Measurements from ENCODE around the gene POLK.

The POLK gene

DNA sequence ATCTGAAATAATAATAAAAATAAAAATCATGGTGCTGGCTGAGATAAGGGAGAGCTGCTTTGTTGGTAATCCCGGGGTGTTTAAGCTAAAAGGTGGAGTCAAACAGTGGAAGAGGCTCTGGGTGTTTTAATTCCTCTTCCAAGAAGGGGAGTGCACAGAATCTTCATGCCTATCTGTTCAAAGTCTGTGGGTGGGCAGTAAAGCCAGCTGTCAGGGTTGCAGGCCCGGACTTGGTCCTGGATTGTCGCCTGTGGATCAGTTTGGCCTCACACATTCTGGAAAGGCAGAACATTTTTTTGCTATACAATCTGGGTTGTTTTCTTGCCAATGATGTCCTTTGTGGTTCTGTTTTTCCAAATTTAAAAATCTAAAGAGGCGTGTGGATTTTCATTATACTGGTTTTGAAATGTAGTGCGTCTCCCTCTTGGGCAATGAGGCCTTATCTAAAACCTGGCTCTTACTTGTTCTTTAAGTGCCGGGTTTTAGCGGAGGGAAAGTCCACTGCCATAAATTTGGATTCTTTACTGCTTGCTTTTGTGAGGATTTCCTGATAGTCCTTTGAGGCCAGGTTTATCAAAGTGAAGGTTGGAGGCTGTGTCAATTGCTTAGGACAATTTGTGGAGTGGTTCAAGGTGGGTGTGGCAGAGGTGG, 105.4 kb downstream of the POLK start:
- H3K27ac Mint-ChIP-seq = no peak overlapping the region

DNA sequence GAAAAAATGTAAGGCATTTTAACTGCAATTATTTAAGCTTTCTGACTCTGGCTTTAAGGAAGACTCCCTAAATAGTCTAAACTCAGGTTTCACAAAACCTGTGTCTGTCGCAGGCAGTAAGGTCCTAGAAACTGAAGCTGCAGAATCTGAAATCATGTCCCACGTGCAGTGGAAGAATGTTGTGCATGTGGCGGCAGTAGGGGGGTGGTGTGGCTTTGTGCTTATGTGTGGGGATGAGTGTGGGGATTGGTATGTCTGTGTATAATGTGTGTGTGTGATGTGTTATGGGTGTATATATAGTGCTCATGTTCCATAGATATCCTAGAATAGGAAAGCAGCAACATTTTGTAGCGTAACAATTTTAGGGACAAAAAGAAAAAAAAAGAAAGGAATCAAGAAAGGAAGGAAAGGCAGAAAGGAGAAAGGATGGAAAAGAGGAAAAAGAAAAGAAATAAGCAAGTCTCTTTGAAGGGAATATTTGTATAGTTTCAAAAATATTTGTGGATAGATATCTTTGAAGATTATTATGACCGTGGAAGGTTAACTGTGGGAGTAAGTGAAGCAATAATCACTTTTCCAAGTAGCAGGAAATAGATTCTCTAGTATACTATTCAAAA, 106.2 kb downstream of the POLK start:
- H3K36me3 Mint-ChIP-seq (ENCODE audit: low read depth) = no peaks in the 10 kb centered on the region
- H3K27me3 Mint-ChIP-seq (ENCODE audit: low read depth) = no peaks in the 10 kb centered on the region
- H3K9me3 Mint-ChIP-seq = no peaks in the 10 kb centered on the region
- no peaks in the 10 kb centered on the region for H3K4me1 Mint-ChIP-seq (ENCODE audit: low read depth)
- H3K27ac Mint-ChIP-seq = no peak overlapping the region
- no peak overlapping the region for H3K4me3 Mint-ChIP-seq

More for the DNA sequence above, 105.4 kb downstream of the POLK start:
- Mint-ChIP-seq H3K36me3 (ENCODE audit: low read depth) (no peaks in the 10 kb centered on the region), H3K9me3 (no peaks in the 10 kb centered on the region), H3K4me3 (no peak overlapping the region), H3K4me1 (ENCODE audit: low read depth) (no peaks in the 10 kb centered on the region), H3K27me3 (ENCODE audit: low read depth) (no peaks in the 10 kb centered on the region)

- H3K27ac Mint-ChIP-seq = no peak overlapping the region
- no peaks in the 10 kb centered on the region for H3K27me3 Mint-ChIP-seq (ENCODE audit: low read depth)
- H3K9me3 Mint-ChIP-seq = no peaks in the 10 kb centered on the region
- H3K36me3 Mint-ChIP-seq (ENCODE audit: low read depth) = no peaks in the 10 kb centered on the region
- no peak overlapping the region for H3K4me3 Mint-ChIP-seq
- H3K4me1 Mint-ChIP-seq (ENCODE audit: low read depth) = no peaks in the 10 kb centered on the region
These were observed 108.7 kb downstream of the POLK start for GRCh38 chr5:75620184-75620959.

DNA sequence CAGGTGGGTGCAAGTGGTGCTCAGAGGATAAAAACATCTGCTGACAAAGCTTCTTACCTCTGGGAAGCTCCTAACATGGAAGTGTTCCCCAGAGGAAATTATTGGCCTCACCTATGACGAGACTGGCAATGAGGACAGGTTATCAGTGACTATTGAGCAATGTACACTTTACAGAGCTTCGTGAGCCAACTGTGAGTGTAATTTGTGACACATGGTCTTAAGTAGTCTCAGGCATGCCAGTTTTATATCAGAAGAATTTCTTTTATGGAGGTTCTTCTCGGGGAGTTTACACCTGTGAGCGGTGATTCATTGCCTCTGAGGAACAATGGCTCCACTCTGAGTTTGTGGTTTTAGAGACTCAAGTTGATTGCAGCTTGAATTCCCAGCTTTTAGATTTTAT, 110.9 kb downstream of the POLK start:
- Mint-ChIP-seq H3K9me3 (no peaks in the 10 kb centered on the region), H3K27ac (no peak overlapping the region), H3K36me3 (ENCODE audit: low read depth) (no peaks in the 10 kb centered on the region), H3K4me1 (ENCODE audit: low read depth) (no peaks in the 10 kb centered on the region), H3K27me3 (ENCODE audit: low read depth) (no peaks in the 10 kb centered on the region), H3K4me3 (no peak overlapping the region)

GRCh38 chr5:75623846-75624245, 112.2 kb downstream of the POLK start:
- Mint-ChIP-seq H3K36me3 (ENCODE audit: low read depth) (no peaks in the 10 kb centered on the region), H3K9me3 (no peaks in the 10 kb centered on the region), H3K27ac (no peak overlapping the region), H3K4me3 (no peak overlapping the region), H3K4me1 (ENCODE audit: low read depth) (no peaks in the 10 kb centered on the region), H3K27me3 (ENCODE audit: low read depth) (no peaks in the 10 kb centered on the region)

- H3K4me3 Mint-ChIP-seq = no peak overlapping the region
- H3K27ac Mint-ChIP-seq = no peak overlapping the region
- H3K27me3 Mint-ChIP-seq (ENCODE audit: low read depth) = no peaks in the 10 kb centered on the region
- no peaks in the 10 kb centered on the region for H3K36me3 Mint-ChIP-seq (ENCODE audit: low read depth)
- no peaks in the 10 kb centered on the region for H3K9me3 Mint-ChIP-seq
- H3K4me1 Mint-ChIP-seq (ENCODE audit: low read depth) = no peaks in the 10 kb centered on the region
These were observed 115.3 kb downstream of the POLK start for GRCh38 chr5:75626959-75627358.

DNA sequence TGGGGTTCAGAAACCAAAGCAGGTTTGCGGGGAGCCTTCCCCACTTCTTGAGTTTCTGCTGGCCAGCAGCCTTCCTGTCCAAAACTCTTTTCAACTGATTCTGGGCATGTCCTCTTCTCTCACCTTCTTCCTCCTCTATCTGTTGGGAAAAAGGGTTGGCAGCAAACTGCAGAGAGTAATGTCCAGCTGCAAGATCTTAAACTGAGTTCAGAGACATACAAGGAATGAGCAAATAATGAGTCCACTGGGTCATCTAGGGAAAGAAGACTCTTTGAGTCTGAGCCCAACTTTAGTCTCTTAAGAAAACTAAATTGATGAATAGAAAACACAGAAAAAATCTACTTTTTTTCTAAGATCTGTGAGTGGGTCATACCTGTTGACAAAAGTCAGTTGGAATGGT, 116.1 kb downstream of the POLK start:
- Mint-ChIP-seq H3K36me3 (ENCODE audit: low read depth) (no peaks in the 10 kb centered on the region), H3K4me3 (no peak overlapping the region), H3K9me3 (no peaks in the 10 kb centered on the region), H3K27ac (no peak overlapping the region), H3K4me1 (ENCODE audit: low read depth) (no peaks in the 10 kb centered on the region), H3K27me3 (ENCODE audit: low read depth) (no peaks in the 10 kb centered on the region)

DNA sequence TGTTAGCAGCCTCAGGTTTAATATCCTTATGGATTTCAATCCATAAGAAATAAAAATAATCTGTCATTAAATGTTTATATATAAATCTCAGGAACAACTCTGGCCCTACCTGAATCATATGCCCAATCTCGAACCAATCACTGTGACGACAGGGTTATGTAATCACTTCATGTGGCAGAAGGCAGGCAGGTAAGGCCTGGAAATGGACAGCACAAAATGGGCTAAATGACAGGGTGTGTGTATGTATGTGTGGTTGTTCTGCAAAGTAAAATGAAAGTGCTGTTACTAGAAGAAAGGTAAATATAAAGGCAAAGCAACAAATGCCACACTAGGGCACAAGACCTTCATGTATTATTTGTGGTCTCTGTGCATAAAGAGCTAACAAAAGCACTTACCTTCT, 119.2 kb downstream of the POLK start:
- Mint-ChIP-seq H3K4me3 (no peak overlapping the region), H3K4me1 (ENCODE audit: low read depth) (no peaks in the 10 kb centered on the region), H3K27ac (no peak overlapping the region), H3K36me3 (ENCODE audit: low read depth) (no peaks in the 10 kb centered on the region), H3K9me3 (peaks cover 4% of the 10 kb centered on the region), H3K27me3 (ENCODE audit: low read depth) (no peaks in the 10 kb centered on the region)

GRCh38 chr5:75632321-75632720, 120.6 kb downstream of the POLK start:
- peaks cover 4% of the 10 kb centered on the region for H3K9me3 Mint-ChIP-seq
- H3K4me1 Mint-ChIP-seq (ENCODE audit: low read depth) = no peaks in the 10 kb centered on the region
- no peaks in the 10 kb centered on the region for H3K36me3 Mint-ChIP-seq (ENCODE audit: low read depth)
- H3K27ac Mint-ChIP-seq = no peak overlapping the region
- no peaks in the 10 kb centered on the region for H3K27me3 Mint-ChIP-seq (ENCODE audit: low read depth)
- no peak overlapping the region for H3K4me3 Mint-ChIP-seq

GRCh38 chr5:75637949-75638348, 126.3 kb downstream of the POLK start:
- Mint-ChIP-seq H3K27me3 (ENCODE audit: low read depth) (no peaks in the 10 kb centered on the region), H3K4me3 (no peak overlapping the region), H3K4me1 (ENCODE audit: low read depth) (no peaks in the 10 kb centered on the region), H3K36me3 (ENCODE audit: low read depth) (no peaks in the 10 kb centered on the region), H3K9me3 (peaks cover 4% of the 10 kb centered on the region), H3K27ac (no peak overlapping the region)

- Mint-ChIP-seq H3K9me3 (no peaks in the 10 kb centered on the region), H3K4me3 (no peak overlapping the region), H3K27ac (no peak overlapping the region), H3K27me3 (ENCODE audit: low read depth) (no peaks in the 10 kb centered on the region), H3K4me1 (ENCODE audit: low read depth) (no peaks in the 10 kb centered on the region), H3K36me3 (ENCODE audit: low read depth) (no peaks in the 10 kb centered on the region)
These were observed 128.0 kb downstream of the POLK start for GRCh38 chr5:75639535-75640311.

- no peak overlapping the region for H3K27ac Mint-ChIP-seq
- no peaks in the 10 kb centered on the region for H3K36me3 Mint-ChIP-seq (ENCODE audit: low read depth)
- no peaks in the 10 kb centered on the region for H3K27me3 Mint-ChIP-seq (ENCODE audit: low read depth)
- H3K4me3 Mint-ChIP-seq = no peak overlapping the region
- no peaks in the 10 kb centered on the region for H3K4me1 Mint-ChIP-seq (ENCODE audit: low read depth)
- no peaks in the 10 kb centered on the region for H3K9me3 Mint-ChIP-seq
These were observed 128.7 kb downstream of the POLK start for GRCh38 chr5:75640395-75640794.

DNA sequence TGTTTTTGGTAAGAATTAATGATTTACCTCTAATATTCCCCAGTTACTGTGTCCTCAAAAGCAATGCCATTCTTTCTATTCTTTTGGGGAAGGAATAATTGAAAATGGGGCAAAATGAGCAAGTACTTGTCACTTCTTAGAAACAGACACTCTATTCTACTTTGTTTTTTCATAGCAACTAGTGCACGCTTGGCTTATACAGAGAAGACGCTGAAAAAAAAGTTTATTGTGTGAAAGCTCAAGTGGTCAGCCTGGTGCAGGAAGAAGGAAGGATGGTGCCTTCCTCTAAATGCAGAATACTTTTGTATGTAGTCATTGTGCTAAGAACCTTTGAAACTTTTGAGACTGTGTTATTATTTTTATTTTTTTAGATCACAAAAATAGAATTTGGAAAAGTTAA, 129.1 kb downstream of the POLK start:
- Mint-ChIP-seq H3K4me1 (ENCODE audit: low read depth) (no peaks in the 10 kb centered on the region), H3K9me3 (no peaks in the 10 kb centered on the region), H3K27ac (no peak overlapping the region)

GRCh38 chr5:75648712-75649111, 137.0 kb downstream of the POLK start:
- H3K9me3 Mint-ChIP-seq = peaks cover 13% of the 10 kb centered on the region
- H3K4me1 Mint-ChIP-seq (ENCODE audit: low read depth) = peaks cover 7% of the 10 kb centered on the region
- H3K27me3 Mint-ChIP-seq (ENCODE audit: low read depth) = no peaks in the 10 kb centered on the region
- H3K4me3 Mint-ChIP-seq = no peak overlapping the region
- H3K27ac Mint-ChIP-seq = no peak overlapping the region
- no peaks in the 10 kb centered on the region for H3K36me3 Mint-ChIP-seq (ENCODE audit: low read depth)

More for the DNA sequence above, 129.1 kb downstream of the POLK start:
- H3K27me3 Mint-ChIP-seq (ENCODE audit: low read depth) = no peaks in the 10 kb centered on the region
- no peaks in the 10 kb centered on the region for H3K36me3 Mint-ChIP-seq (ENCODE audit: low read depth)
- no peak overlapping the region for H3K4me3 Mint-ChIP-seq
